GM18502 (cell line): ENCODE data around the gene ZNF30.
"Not testable (repeated sequence)": the region's sequence is repeated elsewhere in the genome, so short reads cannot be mapped to it uniquely, and the experiment has no call there.

Experiments
- ATAC-seq: cut with Tn5 transposase; IDR thresholded peaks from one replicate; pipeline ENCODE4 v1.9.1; 2021; ENCODE audit warnings: mild to moderate bottlenecking; ENCODE audit not compliant: unreplicated experiment, poor library complexity

The ZNF30 gene

DNA sequence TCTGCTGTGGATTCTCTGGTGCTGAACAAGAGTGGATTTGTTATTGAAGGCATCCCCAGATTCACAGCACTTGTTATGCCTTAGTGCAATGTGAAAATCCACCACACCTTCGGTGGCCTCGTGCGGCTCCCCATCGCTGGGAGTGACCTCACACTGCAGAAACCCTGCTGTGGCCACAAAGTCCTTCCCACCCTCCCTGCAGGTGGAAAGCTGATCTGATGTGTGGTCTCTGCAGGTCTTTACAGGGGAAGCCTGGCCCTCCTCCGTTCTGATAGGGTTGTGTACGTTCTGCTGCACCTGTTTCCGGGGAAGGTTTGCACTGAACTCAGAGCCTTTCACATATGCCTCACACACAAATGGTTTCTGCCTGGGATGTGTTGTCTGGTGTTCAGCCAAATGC, 32.3 kb downstream of the ZNF30 start:
- no peak for ATAC-seq

DNA sequence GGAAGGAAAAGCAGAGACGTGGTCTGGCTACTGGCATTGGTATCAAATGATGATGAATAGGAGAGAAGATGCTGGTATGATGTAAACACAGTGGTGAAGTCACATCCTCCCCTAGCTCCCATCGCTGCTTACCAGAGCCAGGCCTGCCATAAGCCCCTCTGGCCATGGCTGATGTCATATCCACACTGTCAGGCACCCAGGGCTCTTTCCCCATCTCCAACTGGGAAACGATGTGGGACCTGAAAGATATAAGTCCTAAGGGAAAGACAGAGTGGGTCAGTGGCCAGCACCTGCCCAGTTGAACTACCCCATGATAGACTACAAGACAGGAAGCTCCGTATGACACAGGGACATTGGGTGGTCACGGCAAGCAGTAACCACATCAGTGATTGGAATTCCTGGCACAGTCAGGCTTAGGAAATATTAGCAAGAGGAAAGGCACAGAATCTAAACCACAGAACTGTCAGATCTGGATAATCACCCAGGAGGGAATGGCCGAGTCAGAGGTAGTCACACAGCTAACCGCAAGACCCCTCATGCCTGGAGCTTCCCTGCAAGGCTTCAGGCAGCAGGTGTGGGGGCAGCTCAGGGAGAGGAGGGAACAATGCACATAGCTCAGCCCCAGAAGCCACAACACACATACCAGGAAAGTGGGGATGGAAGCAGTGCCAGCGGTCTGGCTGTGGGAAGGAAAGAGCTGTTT, 33.6 kb downstream of the ZNF30 start:
- no peak for ATAC-seq

DNA sequence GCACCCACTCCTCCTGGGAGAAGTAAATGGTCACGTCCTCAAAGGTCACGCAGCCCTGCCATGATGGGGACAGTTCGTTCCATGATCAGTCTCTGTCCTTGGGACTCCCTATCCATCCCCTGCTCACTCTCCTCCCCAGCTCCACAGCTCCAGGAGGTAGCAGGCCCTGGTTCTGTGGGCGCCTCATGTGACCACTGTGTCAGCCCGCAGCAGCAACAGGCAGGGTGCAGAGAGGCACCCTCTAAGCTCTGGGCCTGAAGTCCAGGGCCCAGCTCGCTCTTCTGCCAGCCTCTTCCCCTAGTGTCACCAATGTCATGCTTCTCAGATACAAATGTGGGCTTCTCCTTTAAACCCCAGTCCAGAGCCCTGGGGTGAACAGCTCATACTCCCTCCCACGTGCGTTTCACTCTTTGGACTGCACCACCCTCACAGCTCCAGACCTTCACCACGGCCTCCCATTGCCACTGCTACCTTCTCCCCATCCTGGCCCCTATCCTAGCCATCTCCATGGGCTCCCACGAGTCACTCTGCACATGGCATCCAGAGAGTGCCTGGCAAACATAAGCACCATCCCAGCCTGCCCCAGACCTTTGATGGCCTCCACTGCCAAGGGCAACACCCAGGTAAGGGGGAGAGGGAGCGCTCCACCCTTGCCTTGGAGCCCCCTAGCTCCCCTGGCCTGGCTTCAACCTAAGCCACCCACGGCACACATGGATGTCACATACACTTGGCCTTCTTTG, 34.4 kb downstream of the ZNF30 start:
- no peak for ATAC-seq

DNA sequence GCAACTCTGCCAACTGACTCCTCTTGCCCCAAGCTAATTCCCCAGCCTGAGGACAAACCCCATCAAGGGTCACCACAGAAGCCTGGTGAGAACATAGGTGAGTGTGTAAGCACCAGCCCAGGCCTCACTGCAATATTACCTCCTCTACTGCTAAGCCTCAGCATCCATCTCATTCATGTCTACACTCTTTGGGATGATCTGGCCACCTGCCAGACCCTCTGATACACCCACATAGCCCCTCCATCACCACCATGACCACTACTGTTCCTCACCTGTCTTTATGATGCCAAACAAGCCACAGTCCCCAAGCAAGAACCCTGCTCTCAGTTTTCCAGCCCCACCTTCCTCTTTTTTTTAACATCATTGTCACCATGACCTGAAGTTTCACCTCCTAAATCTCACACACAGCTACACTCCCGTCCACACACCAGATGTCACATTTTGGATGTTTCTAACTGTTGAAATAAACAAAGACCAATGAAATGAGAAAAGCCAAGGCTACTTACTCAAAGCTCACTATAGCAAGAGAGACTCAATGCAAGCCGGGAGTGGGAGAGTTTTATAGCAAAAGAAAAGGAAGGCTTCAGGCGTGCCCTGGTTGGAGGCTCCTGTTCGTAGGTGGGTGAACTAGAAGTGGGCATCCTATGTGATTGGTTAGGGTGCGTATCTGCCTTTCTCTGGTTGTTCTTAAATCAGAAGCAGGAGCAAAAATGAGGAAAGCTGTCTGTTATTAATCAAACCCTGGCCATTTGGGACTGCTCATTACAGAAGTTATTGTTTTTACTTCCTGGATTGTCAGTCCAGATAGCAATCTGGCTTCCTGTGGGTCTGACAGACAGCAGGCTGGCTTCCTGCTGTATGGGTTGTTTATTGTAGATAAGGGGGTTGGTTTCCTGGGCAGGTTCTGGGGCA, 35.3 kb downstream of the ZNF30 start:
- no peak for ATAC-seq

DNA sequence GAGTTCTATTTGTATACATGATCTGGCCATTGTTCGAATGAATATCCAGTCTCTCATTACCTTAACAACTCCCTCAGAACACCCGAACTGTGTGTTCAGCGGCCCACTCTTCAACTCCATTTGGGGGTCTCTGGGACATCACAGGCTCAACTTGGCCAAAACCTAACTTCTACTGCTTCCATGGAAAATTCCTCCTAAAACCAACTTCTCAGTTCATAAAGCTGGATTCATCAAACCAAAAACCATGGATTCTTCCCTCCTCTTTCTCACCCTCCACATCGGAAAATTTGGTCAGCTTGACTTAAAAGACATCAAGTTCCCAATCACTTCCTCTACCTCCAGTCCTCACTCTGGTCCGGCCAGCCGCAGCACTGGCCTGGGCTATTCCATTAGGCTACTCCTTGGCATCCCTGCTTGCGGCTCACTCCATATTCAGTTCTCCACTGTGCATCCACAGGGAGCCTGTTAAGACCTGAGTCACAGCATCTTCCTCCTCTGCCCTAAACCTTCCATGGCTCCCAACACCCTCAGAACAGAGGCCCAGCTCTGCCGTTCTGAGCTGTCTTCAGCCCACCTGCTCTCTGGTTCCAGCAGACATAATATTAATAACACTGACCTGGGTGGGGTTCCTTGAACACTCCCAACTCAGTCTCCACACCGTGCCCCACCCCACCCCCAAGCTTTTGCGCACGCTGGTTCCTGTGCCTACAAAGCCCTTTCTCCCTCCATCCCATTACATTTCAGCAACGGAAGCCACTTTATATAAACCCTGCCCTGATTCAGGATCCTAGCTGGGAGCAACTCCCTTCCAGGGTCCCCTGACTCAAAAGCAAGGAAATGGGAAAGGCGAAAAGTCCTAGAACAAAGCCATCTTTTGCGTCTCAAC, 36.2 kb downstream of the ZNF30 start:
- no peak for ATAC-seq

DNA sequence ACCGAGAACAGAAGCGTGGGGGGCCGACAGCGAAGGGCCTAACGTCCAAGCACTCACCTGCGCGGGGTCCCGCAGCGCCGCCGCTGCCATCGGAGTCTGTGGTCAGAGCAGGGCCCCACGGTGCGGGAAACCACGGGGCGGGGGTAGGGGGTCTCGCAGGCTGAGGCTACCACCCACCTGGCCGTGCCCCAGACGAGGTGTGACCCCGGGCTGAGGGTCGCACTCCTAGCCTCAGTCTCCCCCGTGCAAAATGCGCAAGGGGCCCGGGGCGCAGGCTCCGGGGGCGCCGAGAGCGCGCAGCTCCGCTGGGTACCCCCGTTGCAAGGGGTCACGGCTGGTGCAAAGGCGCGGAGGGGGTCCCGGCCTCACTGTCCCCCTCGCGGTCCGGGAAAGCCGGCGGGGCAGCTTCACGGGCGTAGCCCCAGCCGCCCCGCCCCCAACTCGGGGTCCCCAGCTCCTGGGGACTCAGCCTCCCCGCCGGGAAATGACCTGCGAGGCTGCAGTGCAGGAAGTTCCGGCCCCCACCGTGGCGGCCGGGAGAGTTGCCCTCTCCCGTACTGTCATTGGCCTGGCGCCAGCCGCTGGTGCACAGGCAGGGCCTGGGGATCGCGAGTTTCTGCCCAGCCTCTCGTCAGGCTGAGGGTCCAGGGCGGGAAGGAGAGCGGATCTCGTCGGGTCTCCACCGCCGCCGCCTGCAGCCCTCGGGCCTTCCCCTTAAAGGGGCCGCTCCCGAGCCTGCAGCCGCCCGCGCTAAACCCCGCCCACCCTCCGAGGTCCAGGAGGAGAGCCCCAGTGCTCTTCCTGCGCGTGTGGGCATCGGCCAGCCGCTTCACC, 37.1 kb downstream of the ZNF30 start, which contains the start of gene ZNF792:
ZNF792 (minus strand) TSS at position 657 of the 834 bp plus-strand sequence; CDS start at position 90, 567 bp downstream.
- peak; percentile 82 for ATAC-seq

DNA sequence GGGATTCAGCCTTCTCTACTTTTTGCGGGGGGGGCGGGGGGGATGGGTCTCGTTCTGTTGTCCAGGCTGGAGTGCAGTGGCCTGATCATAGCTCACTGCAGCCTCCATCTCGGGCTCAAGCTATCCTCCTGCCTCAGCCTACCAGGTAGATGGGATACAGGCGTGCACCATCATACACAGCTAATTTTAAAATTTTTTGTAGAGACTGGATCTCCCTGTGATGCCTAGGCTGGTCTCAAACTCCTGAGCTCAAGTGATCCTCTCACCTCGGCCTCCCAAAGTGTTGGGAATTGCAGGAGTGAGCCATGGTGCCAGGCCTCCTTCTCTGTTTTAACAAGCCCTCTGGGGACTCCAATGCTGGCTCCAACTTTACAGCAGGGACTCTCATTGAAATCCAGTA, 37.9 kb downstream of the ZNF30 start:
- no peak for ATAC-seq

DNA sequence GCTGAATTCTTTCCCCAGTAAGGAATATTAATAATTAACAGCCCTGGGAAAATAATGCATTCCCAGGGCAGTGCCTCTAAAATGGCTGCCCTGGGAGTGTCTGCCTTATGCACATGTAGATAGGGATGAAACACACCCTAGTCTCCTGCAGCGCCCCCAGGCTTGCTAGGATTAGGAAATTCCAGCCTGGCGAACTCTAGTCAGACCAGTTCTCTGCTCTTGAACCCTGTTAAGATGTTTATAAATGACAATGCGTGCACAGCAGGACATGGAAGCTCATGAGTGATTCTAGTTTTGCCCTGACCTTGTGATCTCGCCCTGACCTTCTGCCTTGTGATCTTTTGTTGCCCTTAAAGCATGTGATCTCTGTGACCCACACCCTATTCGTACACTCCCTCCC, 38.8 kb downstream of the ZNF30 start:
- ATAC-seq, result not testable (repeated sequence)

DNA sequence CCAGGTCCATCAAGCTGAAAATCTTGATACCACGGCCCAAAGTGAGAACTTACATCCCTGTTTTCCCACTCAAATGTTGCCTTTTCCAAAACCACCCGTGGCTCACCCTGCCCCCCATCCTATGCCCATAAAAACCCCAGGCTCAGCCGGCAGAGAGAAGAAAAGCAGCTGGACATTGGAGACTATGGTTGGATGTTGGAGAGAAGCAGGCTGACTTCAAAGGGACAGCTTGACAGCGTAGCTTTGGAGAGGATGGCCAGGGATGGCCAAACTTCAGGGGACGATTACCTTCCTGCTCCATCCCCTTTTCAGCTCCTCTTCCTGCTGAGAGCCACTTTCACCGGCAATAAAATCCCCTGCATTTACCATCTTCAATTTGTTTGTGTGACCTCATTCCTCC, 40.8 kb downstream of the ZNF30 start:
- no peak for ATAC-seq

DNA sequence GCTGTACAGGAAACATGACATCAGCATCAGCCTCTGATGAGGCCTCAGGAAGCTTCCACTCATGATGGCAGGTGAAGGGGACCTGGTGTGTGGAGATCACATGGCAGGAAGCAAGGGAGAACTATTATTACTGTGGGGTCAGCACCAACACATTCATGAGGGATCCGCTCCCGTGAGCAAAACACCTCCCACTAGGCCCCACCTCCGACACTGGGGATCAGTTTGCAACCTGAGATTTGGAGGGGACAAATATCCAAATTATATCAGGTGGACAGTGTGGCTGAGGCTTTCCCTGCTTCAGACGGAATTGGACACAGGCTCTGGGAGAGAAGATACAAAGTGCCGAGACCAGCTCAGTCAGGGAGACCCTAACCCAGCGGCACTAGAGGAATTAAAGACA, 43.0 kb downstream of the ZNF30 start:
- no peak for ATAC-seq

DNA sequence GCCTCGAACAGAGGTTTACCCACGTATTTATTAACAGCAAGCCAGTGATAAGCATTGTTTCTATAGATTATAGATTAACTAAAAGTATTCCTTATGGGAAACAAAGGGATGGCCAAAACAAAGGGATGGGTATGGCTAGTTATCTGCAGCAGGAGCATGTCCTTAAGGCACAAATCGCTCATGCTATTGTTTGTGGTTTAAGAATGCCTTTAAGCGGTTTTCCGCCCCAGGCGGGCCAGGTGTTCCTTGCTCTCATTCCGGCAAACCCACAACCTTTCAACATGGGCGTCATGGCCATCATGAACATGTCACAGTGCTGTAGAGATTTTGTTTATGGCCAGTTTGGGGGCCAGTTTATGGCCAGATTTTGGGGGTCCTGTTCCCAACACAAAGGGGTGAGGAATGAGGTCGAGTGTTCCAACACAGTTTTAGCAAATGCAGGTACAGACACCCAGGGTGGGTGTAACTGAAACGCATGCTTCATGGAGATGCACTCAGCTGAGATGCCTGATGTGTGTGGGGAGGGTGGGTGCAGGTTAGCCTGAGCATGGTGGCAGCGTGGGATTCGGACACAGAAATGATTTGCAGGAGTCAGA, 43.6 kb downstream of the ZNF30 start:
- ATAC-seq, result not testable (repeated sequence)

DNA sequence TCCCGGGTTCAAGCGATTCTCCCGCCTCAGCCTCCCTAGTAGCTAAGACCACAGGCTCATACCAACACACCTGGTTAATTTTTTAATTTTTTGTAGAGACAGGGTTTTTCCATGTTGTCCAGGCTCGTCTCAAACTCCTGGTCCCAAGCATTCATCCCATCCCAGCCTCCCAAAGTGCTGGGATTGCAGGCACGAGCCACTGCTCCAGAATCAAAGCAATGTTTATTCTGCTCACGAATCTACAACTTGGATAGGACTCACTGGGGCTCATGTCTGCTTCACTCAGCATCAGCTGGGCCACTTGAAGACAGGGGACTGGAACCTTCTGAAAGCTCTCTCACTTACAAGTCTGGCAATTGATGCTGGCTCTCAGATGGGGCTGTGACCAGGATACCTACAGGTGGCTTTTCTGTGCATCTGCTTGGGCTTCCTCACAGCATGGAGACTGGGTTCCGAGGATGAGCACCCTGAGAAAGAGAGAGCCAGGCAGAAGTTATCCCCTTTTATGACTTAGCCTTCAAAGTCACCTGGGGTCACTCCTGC, 45.5 kb downstream of the ZNF30 start:
- ATAC-seq, result no peak

DNA sequence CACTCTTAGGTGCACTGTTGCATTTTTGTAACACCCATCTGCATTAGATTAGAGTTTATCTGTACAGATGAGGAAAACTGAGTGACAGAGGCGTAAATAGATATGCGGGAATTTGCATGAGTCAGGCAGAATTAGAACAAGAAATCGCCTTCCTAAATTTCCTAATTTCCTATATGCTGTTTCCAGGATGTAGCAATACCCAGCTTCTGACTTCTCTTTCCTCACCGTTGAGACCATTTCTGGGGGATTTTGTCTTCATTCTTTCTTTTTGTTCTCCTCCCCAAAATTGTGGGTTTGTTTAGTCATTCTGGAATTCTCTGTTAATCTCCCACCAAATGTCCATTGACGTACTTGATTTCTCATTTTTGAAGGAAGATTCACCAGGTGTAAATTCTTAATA, 47.9 kb downstream of the ZNF30 start:
- ATAC-seq, result no peak

DNA sequence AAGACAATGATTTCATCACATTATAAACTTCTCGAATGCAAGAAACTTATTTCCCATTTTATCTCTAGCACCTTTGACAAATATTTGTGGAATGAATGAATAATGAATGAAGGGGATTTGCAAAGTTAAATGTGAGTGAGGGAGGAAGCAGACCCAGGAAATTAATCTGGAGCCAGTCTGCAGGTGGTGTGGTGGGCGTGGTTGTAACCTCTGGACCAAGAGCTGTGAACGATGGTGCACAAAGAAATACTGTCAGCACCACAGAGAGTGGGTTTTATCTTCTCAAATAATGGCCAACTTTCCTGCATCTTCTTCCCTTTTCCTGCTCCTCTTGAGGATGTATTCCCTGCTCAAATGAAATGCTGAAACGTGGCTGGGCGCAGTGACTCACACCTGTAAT, 48.4 kb downstream of the ZNF30 start:
- ATAC-seq, result no peak

DNA sequence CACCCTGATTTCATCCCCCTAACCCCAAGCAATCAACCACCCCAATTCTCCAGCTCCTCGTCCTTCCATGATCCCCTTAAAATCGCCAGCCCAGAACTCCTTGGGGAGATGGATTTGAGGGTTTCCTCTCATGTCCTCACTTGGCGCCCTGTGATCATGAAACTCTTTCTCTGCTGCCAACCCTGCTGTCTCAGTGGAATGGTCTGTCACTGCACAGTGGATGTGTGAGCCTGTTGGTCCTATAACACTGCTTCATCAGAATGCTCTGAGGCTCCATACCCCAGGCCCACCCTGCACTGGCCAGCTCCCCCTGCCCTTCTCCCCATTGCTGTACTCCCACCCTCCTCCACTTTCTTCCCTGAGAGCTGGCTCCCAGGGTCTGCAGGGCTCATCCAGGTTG, 49.9 kb downstream of the ZNF30 start:
- ATAC-seq, result no peak

DNA sequence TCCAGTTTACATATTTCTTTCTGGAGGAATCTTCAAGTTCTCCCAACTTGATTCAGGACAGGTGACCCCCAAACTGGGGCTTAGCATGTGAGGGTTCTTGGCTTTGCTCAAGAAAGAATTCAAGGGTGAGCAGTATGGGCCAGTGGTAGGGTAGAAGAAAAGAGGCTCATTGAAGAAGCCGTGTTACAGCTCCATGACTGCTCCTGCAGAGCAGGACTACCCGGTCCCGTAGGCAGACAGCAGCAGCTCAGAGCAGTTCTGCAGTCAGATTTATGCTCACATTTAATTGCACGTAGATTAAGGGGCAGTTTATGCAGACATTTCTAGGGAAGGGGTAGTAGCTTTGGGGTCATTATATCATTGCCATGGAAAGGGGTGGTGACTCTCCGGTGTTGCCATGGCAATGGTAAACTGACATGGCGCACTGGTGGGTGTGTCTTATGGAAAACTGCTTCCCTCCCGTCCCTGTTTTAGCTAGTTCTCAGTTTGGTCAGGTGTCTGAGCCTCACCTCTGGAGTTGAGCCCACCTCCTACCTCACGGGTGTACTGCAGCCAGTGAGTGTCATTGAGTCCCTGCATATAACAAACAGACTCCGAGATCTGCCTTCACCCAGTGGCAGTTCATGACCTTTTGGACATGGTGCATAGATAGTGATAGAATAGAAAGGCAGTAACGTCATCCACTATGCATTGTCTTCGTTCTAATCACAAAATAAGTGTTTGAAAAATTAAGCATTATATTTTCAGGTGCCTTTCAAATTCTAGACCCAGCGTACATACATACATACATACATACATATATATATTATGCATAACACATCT, 53.3 kb downstream of the ZNF30 start:
- ATAC-seq, result no peak

DNA sequence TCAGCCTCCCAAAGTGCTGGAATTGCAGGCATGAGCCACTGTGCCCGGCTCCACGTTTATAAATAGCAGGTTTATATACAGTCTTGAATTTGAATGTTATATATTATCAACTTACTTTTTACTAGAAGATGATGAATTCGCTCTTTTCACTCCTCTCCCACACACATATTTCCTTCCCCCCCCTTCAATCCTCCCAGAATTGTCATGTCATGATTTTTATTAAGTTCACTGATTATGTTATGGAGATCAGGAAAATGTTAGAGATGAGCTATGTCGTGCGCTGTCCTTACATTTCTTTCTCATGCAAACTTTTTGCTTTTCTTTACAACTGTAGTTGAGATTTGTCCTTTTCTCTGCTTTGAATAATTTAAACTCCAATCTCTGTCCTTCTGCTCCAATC, 55.6 kb downstream of the ZNF30 start:
- ATAC-seq, result no peak

DNA sequence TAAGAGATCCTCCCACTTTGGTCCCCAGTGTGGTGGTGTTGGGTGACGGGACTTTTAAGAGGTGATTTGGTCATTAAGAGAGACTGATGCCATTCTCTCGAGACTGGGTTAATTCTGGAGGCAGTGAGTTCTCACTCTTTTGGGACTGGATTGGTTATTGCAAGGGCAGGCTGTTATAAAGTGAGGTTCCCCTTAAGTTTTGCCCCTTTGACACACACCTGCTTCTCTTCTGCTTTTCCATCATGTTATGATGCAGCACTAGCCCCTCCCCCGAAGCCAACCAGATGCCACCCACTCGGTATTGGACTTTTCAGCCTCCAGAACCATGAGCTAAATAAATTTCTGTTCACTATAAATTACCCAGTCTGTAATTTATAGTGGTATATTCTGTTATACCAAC, 57.1 kb downstream of the ZNF30 start:
- no peak for ATAC-seq
